Hepatocyte (in vitro differentiated cells): ENCODE results near the gene BCL2L15. TPM values are rescaled to one million over a fixed set of nuclear protein-coding genes. Genes with fewer than 3 reads are reported as not detected.

Experiments used
- DNase-seq: peaks from one replicate; pipeline ENCODE4 v3.0.0-alpha.2; 2016; ENCODE audit warnings: low spot score
- H2AFZ ChIP-seq: fragments of 200-600 bp; sonication (generic); 2 replicates; pipeline ENCODE4 v1.6.0; 2016; ENCODE audit warnings: antibody characterized with exemption, mild to moderate bottlenecking
- H3K27ac ChIP-seq: fragments of 200-600 bp; sonication (generic); 2 replicates; pipeline ENCODE4 v1.5.1; 2016; ENCODE audit warnings: mild to moderate bottlenecking
- H3K27me3 ChIP-seq: fragments of 200-600 bp; sonication (generic); 2 replicates; pipeline ENCODE4 v1.6.1; 2016
- H3K36me3 ChIP-seq: fragments of 200-600 bp; sonication (generic); replicated peaks from 2 replicates; pipeline ENCODE4 v1.5.1; 2016; ENCODE audit warnings: low read depth; ENCODE audit not compliant: insufficient read depth
- H3K4me1 ChIP-seq: fragments of 200-600 bp; sonication (generic); 2 replicates; pipeline ENCODE4 v1.5.1; 2016; ENCODE audit warnings: mild to moderate bottlenecking, moderate library complexity; ENCODE audit not compliant: insufficient read depth
- H3K4me2 ChIP-seq: fragments of 200-600 bp; sonication (generic); 2 replicates; pipeline ENCODE4 v1.6.0; 2016
- H3K4me3 ChIP-seq: fragments of 200-600 bp; sonication (generic); 2 replicates; pipeline ENCODE4 v1.5.1; 2016; ENCODE audit warnings: mild to moderate bottlenecking
- H3K79me2 ChIP-seq: fragments of 200-600 bp; sonication (generic); 2 replicates; pipeline ENCODE4 v1.6.0; 2017; ENCODE audit warnings: mild to moderate bottlenecking
- H3K9me2 ChIP-seq: fragments of 200-600 bp; sonication (generic); replicated peaks from 2 replicates; pipeline ENCODE4 v1.6.0; 2017; ENCODE audit warnings: mild to moderate bottlenecking; ENCODE audit not compliant: insufficient read depth
- H3K9me3 ChIP-seq: fragments of 200-600 bp; sonication (generic); 2 replicates; pipeline ENCODE4 v1.5.1; 2016; ENCODE audit warnings: low read depth, mild to moderate bottlenecking
- H4K20me1 ChIP-seq: fragments of 200-600 bp; sonication (generic); 2 replicates; pipeline ENCODE4 v1.6.0; 2016; ENCODE audit warnings: mild to moderate bottlenecking; ENCODE audit not compliant: insufficient read depth, poor library complexity, severe bottlenecking
- CTCF ChIP-seq: fragments of 200-600 bp; sonication (generic); IDR thresholded peaks from 2 replicates; pipeline ENCODE4 v1.5.1; 2016; ENCODE audit warnings: antibody characterized with exemption, mild to moderate bottlenecking; ENCODE audit not compliant: poor library complexity
- EZH2 ChIP-seq: fragments of 200-600 bp; sonication (generic); IDR thresholded peaks from 2 replicates; pipeline ENCODE4 v1.6.1; 2016; ENCODE audit warnings: antibody characterized with exemption, mild to moderate bottlenecking, borderline replicate concordance
- EZH2phosphoT487 ChIP-seq: fragments of 200-600 bp; sonication (generic); IDR thresholded peaks from one replicate; pipeline ENCODE4 v1.6.1; 2018; ENCODE audit warnings: antibody characterized with exemption, mild to moderate bottlenecking, low read depth, moderate library complexity; ENCODE audit not compliant: unreplicated experiment, severe bottlenecking
- WGBS: methylation state at CpG from one replicate; pipeline ENCODE4 v1.1.6; 2016; ENCODE audit warnings: low lambda C conversion rate; ENCODE audit errors: missing lambda C conversion rate; 5-methylcytosine and 5-hydroxymethylcytosine counted together
- polyA plus RNA-seq: library from polyadenylated mRNA; unstranded; fragments of >200 nt; fragmentation: Nextera tagmentation; extraction: Ambion mirVana; gene quantifications from 2 replicates; pipeline ENCODE4 v1.2.1, GENCODE V29; 2016
- total RNA-seq: library from RNA; depleted of rRNA; stranded (reverse); fragments of >200 nt; gene quantifications from 2 replicates; pipeline ENCODE4 v1.2.3, GENCODE V29; 2014

Gene BCL2L15
- total and polyA plus RNA-seq, 2 experiments from 2014 or later, result 0.66 to 3.0 TPM

DNA sequence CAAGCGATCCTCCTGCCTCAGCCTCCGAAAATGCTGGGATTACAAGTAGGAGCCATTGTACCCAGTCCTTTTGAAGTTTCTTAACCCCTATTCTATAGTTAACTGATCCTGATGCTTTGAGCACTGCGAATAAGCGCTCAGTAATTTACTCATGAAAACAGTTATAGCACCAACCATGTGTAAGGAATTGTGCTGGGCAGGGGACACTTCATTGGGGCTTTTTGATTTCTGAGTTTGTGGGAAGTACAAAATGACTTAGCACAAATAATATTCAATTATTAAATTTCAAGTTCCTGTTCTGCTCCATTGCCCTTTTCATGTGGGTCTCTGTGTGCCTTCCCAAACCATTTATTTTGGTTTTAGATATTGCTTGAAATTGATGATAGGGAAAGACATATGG is 35.6 kb upstream of the BCL2L15 start:
- Histone ChIP-seq H3K4me2 (no peak overlapping the region), H3K79me2 (no peaks in the 10 kb centered on the region), H3K9me2 (no peaks in the 10 kb centered on the region), H3K36me3 (no peaks in the 10 kb centered on the region), H3K27ac (no peak overlapping the region), H3K4me1 (peaks cover 5% of the 10 kb centered on the region), H3K9me3 (no peaks in the 10 kb centered on the region), H2AFZ (no peak overlapping the region), H3K4me3 (no peak overlapping the region), H4K20me1 (no peaks in the 10 kb centered on the region), H3K27me3 (peaks cover 6% of the 10 kb centered on the region)
- TF ChIP-seq CTCF (no peak), EZH2phosphoT487 (no peak)
- no peak for DNase-seq
- WGBS, result 82% methylated on average over 4 of the region's 4 CpGs

GRCh38 chr1:113918243-113918642 is 30.9 kb upstream of the BCL2L15 start:
- no peak for DNase-seq
- peaks cover 5% of the 10 kb centered on the region for H3K27me3 ChIP-seq
- H3K9me2 ChIP-seq, result no peaks in the 10 kb centered on the region
- no peak for TF ChIP-seq CTCF
- TF ChIP-seq EZH2phosphoT487, result no peak
- TF ChIP-seq EZH2, result no peak
- H3K4me3 ChIP-seq, result no peak overlapping the region
- H3K27ac ChIP-seq, result no peak overlapping the region
- no peaks in the 10 kb centered on the region for H3K79me2 ChIP-seq
- H3K4me2 ChIP-seq, result no peak overlapping the region
- H4K20me1 ChIP-seq, result no peaks in the 10 kb centered on the region
- H3K4me1 ChIP-seq, result no peaks in the 10 kb centered on the region
- H2AFZ ChIP-seq, result no peak overlapping the region
- no peaks in the 10 kb centered on the region for H3K36me3 ChIP-seq
- H3K9me3 ChIP-seq, result no peaks in the 10 kb centered on the region

DNA sequence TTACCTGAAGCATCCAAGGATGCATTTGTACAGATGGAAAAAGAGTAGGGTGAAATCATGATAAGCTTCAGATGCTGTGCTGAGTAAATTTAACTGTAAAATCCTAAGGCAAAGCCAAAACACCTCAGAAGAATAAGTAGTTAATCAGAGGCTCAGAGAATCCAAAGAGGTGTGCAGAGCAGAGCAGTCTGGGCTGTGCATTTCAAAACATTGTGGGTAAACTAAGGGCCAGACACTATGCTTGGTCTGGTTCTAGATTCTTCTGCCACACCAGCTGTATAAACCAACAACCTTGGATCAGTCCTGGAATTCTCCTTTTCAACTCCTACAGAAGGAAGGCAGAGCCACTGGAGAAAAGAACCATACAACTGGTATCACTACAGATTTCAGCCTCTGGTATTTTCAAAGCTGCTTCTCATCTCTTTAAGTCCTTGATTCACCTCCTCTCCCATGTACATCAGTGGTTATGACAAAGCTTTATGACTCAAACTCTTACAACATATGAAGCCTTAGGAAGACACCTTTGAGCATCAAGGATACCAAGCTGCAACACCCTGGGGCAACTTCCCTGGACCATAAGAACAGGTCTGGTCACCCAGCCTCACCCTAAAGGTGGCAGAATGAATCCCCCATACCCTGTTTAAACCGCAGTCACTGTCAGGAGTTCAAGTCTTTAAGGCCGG is 30.2 kb upstream of the BCL2L15 start:
- Histone ChIP-seq H2AFZ (no peak overlapping the region), H4K20me1 (no peaks in the 10 kb centered on the region), H3K4me3 (no peak overlapping the region), H3K9me3 (no peaks in the 10 kb centered on the region), H3K27ac (no peak overlapping the region), H3K4me1 (no peaks in the 10 kb centered on the region), H3K79me2 (no peaks in the 10 kb centered on the region), H3K4me2 (no peak overlapping the region), H3K36me3 (no peaks in the 10 kb centered on the region), H3K9me2 (no peaks in the 10 kb centered on the region), H3K27me3 (no peaks in the 10 kb centered on the region)
- DNase-seq, result no peak
- TF ChIP-seq EZH2, result no peak
- no peak for TF ChIP-seq EZH2phosphoT487
- no peak for TF ChIP-seq CTCF
- WGBS, result 95% methylated on average over 2 of the region's 2 CpGs

GRCh38 chr1:113916974-113917373 is 29.6 kb upstream of the BCL2L15 start:
- H3K36me3 ChIP-seq, result no peaks in the 10 kb centered on the region
- no peak overlapping the region for H3K4me3 ChIP-seq
- H2AFZ ChIP-seq, result no peak overlapping the region
- no peak overlapping the region for H3K27ac ChIP-seq
- no peak for DNase-seq
- no peaks in the 10 kb centered on the region for H3K79me2 ChIP-seq
- H3K4me2 ChIP-seq, result no peak overlapping the region
- H3K9me3 ChIP-seq, result no peaks in the 10 kb centered on the region
- H3K9me2 ChIP-seq, result no peaks in the 10 kb centered on the region
- H4K20me1 ChIP-seq, result no peaks in the 10 kb centered on the region
- no peaks in the 10 kb centered on the region for H3K4me1 ChIP-seq
- H3K27me3 ChIP-seq, result no peaks in the 10 kb centered on the region
- TF ChIP-seq EZH2, result no peak
- TF ChIP-seq EZH2phosphoT487, result no peak
- no peak for TF ChIP-seq CTCF
- 90% methylated on average over 5 of the region's 5 CpGs for WGBS
